ENCODE data around the gene RNF41.
A peak's percentile ranks its signal among the peaks of the same experiment; 100 is the strongest.
"Not testable (repeated sequence)": the region's sequence is repeated elsewhere in the genome, so short reads cannot be mapped to it uniquely, and the experiment has no call there.

Gene RNF41

GRCh38 chr12:56208006-56208405, 13.7 kb downstream of the RNF41 start:
- DNase-seq (ENCODE audit: low spot score): peak; percentile 93

GRCh38 chr12:56206452-56207166, 15.1 kb downstream of the RNF41 start:
- DNase-seq (ENCODE audit: low spot score): peak; percentile 53

- DNase-seq (ENCODE audit: low spot score): peak; percentile 56
Measured at GRCh38 chr12:56205445-56205844, 16.3 kb downstream of the RNF41 start.

- DNase-seq (ENCODE audit: low spot score): no peak
Measured at GRCh38 chr12:56204275-56204674, 17.4 kb downstream of the RNF41 start.

GRCh38 chr12:56202838-56203237, 18.9 kb downstream of the RNF41 start:
- no peak for DNase-seq (ENCODE audit: low spot score)

- no peak for DNase-seq (ENCODE audit: low spot score)
Measured at GRCh38 chr12:56202366-56202765, 19.4 kb downstream of the RNF41 start.

GRCh38 chr12:56198836-56199235, 22.9 kb downstream of the RNF41 start:
- no peak for DNase-seq (ENCODE audit: low spot score)

- no peak for DNase-seq (ENCODE audit: low spot score)
Measured at GRCh38 chr12:56197921-56198635, 23.6 kb downstream of the RNF41 start.

GRCh38 chr12:56196818-56197550, 24.7 kb downstream of the RNF41 start:
- DNase-seq (ENCODE audit: low spot score): not testable (repeated sequence)

- peak; percentile 92 for DNase-seq (ENCODE audit: low spot score)
Measured at GRCh38 chr12:56193025-56193578, 28.6 kb downstream of the RNF41 start.

GRCh38 chr12:56192582-56192981, 29.1 kb downstream of the RNF41 start:
- no peak for DNase-seq (ENCODE audit: low spot score)

- DNase-seq (ENCODE audit: low spot score): no peak
Measured at GRCh38 chr12:56190695-56191155, 31.0 kb downstream of the RNF41 start.

- peak; percentile 90 for DNase-seq (ENCODE audit: low spot score)
Measured at GRCh38 chr12:56189918-56190694, 31.6 kb downstream of the RNF41 start.

GRCh38 chr12:56189099-56189917, 32.4 kb downstream of the RNF41 start, which contains the start of gene SMARCC2:
Gene SMARCC2, minus strand, starts transcription at chr12:56189483. Its CDS starts 22 bp downstream, at chr12:56189461.
- peak; percentile 84 for DNase-seq (ENCODE audit: low spot score)

GRCh38 chr12:56188778-56189098, 33.0 kb downstream of the RNF41 start:
- peak; percentile 35 for DNase-seq (ENCODE audit: low spot score)

- DNase-seq (ENCODE audit: low spot score): no peak
Measured at GRCh38 chr12:56188131-56188777, 33.5 kb downstream of the RNF41 start.

- DNase-seq (ENCODE audit: low spot score): no peak
Measured at GRCh38 chr12:56186957-56187356, 34.8 kb downstream of the RNF41 start.

GRCh38 chr12:56178347-56178746, 43.4 kb downstream of the RNF41 start:
- no peak for DNase-seq (ENCODE audit: low spot score)

- DNase-seq (ENCODE audit: low spot score): no peak
Measured at GRCh38 chr12:56172839-56173238, 48.9 kb downstream of the RNF41 start.

- no peak for DNase-seq (ENCODE audit: low spot score)
Measured at GRCh38 chr12:56169229-56169759, 52.4 kb downstream of the RNF41 start.
